ENCODE results near the gene GLS.
"Not testable (repeated sequence)": the region's sequence is repeated elsewhere in the genome, so short reads cannot be mapped to it uniquely, and the experiment has no call there.

The GLS gene

GRCh38 chr2:190858817-190859216 is 21.8 kb upstream of the GLS start:
- no peak for DNase-seq

GRCh38 chr2:190859347-190860297 is 21.0 kb upstream of the GLS start:
- DNase-seq: no peak

- DNase-seq: no peak
These were observed 19.5 kb upstream of the GLS start for GRCh38 chr2:190860985-190861680.

GRCh38 chr2:190862128-190862527 is 18.5 kb upstream of the GLS start:
- DNase-seq: not testable (repeated sequence)

- DNase-seq: no peak
These were observed 18.0 kb upstream of the GLS start for GRCh38 chr2:190862571-190862991.

- peak; percentile 99 for DNase-seq
These were observed 16.7 kb upstream of the GLS start for GRCh38 chr2:190863946-190864345.

GRCh38 chr2:190864375-190864774 is 16.2 kb upstream of the GLS start:
- DNase-seq: no peak

GRCh38 chr2:190867212-190867611 is 13.4 kb upstream of the GLS start:
- no peak for DNase-seq

GRCh38 chr2:190867832-190868231 is 12.8 kb upstream of the GLS start:
- DNase-seq: no peak

- no peak for DNase-seq
These were observed 10.9 kb upstream of the GLS start for GRCh38 chr2:190869721-190870120.

- DNase-seq: not testable (repeated sequence)
These were observed 7.2 kb upstream of the GLS start for GRCh38 chr2:190873451-190873850.

GRCh38 chr2:190875891-190876290 is 4.7 kb upstream of the GLS start:
- DNase-seq: no peak

GRCh38 chr2:190876631-190877030 is 4.0 kb upstream of the GLS start:
- DNase-seq: no peak

GRCh38 chr2:190877436-190877835 is 3.2 kb upstream of the GLS start:
- DNase-seq: no peak

GRCh38 chr2:190879474-190880377 is 895 bp upstream of the GLS start:
- no peak for DNase-seq

- peak; percentile 26 for DNase-seq
These were observed 520 bp downstream of the GLS start for GRCh38 chr2:190881084-190881597.

- DNase-seq: peak; percentile 86
These were observed 1.2 kb downstream of the GLS start for GRCh38 chr2:190881598-190882410.

GRCh38 chr2:190882411-190882766 is 1.8 kb downstream of the GLS start:
- no peak for DNase-seq

GRCh38 chr2:190882856-190883582 is 2.4 kb downstream of the GLS start:
- no peak for DNase-seq

GRCh38 chr2:190885844-190886243 is 5.2 kb downstream of the GLS start:
- not testable (repeated sequence) for DNase-seq

GRCh38 chr2:190887089-190887488 is 6.5 kb downstream of the GLS start:
- no peak for DNase-seq

All from NCI-H510A treated with DMSO at 0.1 percent for 48 hours (cell line).